RWPE1 (cell line): ENCODE results near the gene RCAN1.
A peak's percentile ranks its signal among the peaks of the same experiment; 100 is the strongest.

Experiments
- CTCF ChIA-PET: fragments of 350-600 bp; sonication (Branson Sonifier 250); formaldehyde crosslinking; extraction: SDS; loops from one replicate; lab custom pipeline; 2021; lab: Yijun Ruan, JAX
- POLR2A ChIA-PET: fragments of 400-600 bp; formaldehyde crosslinking; extraction: SDS; loops from one replicate; lab custom pipeline; 2020; ENCODE audit warnings: antibody characterized with exemption; ENCODE audit not compliant: low non-redundant PET; lab: Yijun Ruan, JAX
- DNase-seq: peaks from one replicate; pipeline ENCODE4 v3.0.0; 2012; ENCODE audit warnings: low spot score
- H3K27ac ChIP-seq: fragments of 450-650 bp; 2 replicates; pipeline ENCODE4 v1.5.1; 2017
- CTCF ChIP-seq: fragments of 450-650 bp; conservative IDR thresholded peaks from 2 replicates; pipeline ENCODE4 v1.5.1; 2017; ENCODE audit warnings: low read depth, mild to moderate bottlenecking

RCAN1 gene

DNA sequence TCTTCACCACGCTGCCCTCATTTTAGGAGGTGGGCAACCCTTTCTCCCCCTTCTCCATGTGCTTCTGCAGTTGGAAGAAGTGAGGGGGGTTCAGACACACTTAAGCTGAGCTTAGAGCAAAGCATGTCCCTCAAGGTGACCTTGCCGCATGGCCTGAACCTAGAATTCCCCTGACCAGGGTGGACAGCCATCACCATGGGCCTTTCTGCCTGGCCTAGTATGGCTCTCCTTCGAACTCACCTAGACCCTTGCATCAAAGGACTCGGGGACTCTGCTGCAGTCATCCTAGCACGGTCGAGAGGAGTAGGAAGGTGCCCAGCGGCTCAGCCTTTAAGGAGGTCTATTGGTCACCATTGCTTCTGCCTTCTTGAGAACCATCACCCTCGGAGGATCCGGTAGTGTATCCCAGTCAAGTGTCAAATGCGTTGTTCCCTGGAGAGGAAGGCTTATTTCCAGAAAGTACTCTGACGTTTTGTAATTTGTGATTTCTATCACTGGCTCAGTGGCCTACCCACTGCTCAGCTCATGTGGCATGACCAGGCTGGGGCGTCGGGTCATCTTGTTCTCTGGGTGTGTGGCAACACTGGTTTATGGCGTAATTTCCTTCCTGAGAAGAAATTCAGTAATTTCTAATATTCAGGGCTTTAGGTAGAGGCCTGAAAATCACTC lies 103.0 kb downstream of the RCAN1 start, which contains the start of gene KCNE1:
Gene KCNE1 (minus strand): TSS at position 424 of the 669 bp plus-strand sequence. CDS start 62,576 bp downstream, outside the sequence.
- DNase-seq = no peak
- ChIA-PET CTCF (no interaction called here), POLR2A (no interaction called here)
- no peak for TF ChIP-seq CTCF
- H3K27ac ChIP-seq = peak within 1 kb of the TSS; percentile 27

DNA sequence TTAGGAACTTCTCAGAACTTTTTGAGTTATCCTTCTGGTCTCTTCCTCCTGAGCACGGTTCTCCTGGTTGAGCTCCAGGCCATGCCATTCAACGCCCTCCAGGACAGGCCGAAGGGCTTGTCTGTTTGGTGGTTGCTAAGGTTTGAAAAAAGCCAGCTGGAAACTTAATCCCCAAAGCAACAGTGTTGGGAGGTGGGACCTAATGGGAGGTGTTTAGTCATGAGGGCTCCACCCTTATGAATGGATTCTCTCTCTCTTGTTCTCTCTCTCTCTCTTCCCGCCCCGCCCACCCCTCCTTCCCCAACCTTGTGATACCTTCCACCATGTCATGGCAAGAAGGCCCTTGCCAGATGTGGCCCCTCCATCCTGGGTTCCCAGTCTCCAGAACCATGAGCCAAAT lies 103.7 kb downstream of the RCAN1 start:
- CTCF ChIA-PET = interaction anchor here (0.6 to 2.0 kb wide), 5 partner anchors 12 to 144 kb away, joined by 3 to 12 read pairs (median 4); no protein-coding TSS in a partner anchor

DNA sequence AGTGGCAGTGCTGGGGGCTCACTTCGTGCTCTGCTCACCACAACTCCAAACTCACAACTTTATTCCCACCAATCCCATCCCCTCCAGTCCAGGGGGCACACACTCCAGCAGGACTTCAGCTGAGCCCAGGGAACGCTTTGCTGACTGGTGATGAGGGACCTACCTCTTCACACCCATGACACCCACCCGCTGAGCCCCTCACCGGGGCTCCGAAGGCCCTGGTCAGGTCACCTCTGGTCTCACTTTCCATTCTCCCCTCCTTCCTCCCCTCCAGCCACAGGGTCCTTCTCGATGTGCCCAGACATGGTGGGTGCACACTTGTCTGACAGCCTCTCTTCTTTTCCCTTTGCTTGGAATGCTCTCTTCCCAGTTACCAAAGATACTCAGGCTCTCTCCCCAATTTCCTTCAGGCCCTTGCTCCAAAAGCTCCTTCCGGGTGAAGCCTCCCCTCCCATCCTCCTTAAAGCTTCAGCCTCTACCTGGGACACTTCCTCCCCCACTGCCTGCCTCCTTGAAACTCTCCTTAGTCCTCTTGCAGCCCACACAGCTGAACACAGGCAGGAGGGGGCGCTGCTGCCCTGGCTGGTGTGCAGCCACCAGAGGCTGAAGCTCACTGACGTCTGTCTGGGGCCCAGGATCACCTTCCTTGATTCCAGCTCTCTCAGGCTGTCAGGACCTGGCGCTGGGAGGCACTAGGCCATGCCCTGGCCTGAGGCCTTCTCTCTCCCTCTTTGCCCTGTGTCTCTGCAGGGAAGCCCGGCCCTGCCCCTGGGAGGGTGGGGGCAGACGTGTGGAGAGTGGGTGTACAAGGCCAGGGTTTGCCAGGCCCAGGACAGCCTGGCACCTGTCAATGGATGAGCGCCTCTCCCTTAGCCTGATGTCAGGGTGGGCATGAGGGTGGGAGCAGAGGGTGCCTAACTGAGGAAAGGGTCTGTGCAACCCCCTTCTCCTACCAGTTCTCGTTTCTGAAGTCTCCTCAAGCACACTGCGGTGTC lies 104.5 kb downstream of the RCAN1 start:
- POLR2A ChIA-PET = interaction anchor here (0.7 kb wide), 1 partner anchor 16 kb away, joined by 4 read pairs; no protein-coding TSS in a partner anchor

More for the DNA sequence above, 103.7 kb downstream of the RCAN1 start:
- no peak for DNase-seq
- no peak for TF ChIP-seq CTCF
- POLR2A ChIA-PET = no interaction called here
- peak overlapping the region; percentile 27; the same call in 1 of the 2 replicates for H3K27ac ChIP-seq

GRCh38 chr21:34509151-34509550 lies 105.8 kb downstream of the RCAN1 start:
- H3K27ac ChIP-seq = no peak overlapping the region
- ChIA-PET POLR2A (no interaction called here), CTCF (interaction anchor here (0.6 to 1.2 kb wide), 3 partner anchors 8 to 922 kb away, joined by 3 read pairs; no protein-coding TSS in a partner anchor)
- TF ChIP-seq CTCF = no peak
- no peak for DNase-seq

More for the DNA sequence above, 104.5 kb downstream of the RCAN1 start:
- no peak for TF ChIP-seq CTCF
- H3K27ac ChIP-seq = 0 out of 2 replicates have a peak overlapping the region, but pooled peaks have one; percentile 27
- CTCF ChIA-PET = interaction anchor here (0.6 to 2.0 kb wide), 5 partner anchors 12 to 143 kb away, joined by 3 to 12 read pairs (median 4); no protein-coding TSS in a partner anchor
- DNase-seq = no peak

DNA sequence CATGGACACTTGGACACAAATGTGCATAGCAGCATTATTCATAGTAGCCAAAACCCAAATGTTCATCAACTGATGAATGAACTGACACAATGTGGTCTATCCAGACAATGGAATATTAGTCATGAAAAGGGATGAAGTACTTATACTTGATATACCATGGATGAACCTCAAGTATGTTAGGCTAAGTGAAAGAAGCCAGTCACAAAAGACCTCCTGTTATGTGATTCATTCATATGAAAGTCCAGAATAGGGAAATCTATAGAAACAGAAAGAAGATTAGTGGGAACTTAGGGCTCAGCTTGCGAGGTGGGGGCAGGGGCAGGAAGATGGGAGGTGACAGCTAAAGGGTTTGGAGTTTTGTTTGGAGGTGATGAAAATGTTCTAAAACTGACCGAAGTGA lies 110.3 kb downstream of the RCAN1 start:
- POLR2A ChIA-PET = no interaction called here
- H3K27ac ChIP-seq = no peak overlapping the region
- CTCF ChIA-PET = no interaction called here
- TF ChIP-seq CTCF = no peak
- no peak for DNase-seq

DNA sequence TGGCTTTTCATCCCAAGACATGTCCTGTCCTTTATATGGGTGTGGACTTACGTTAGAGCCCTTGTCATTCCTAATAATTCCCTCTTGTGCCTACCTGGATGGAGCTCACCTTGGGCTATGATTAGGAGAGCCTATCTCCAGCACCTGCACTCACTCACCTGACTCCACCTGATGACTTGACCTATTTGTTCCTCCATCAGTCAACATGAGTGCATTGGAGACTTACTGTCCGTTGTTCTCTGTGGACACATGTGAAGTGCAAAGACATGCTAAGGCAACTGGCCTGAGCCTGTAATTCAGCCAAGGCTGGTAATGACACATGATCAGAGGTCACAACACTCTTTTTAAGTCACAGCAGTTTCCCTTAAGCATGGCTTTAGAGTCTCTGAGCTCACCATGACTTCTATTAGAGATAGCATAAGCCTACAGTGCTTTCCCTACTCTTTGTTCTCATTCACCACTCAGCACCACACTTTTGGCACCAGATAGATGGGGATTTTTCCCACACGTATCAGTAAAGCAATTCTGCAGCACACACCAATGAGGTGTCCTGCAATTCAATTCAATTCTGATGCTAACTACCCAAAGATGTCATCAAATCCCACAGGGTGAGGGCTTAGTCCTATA lies 112.3 kb downstream of the RCAN1 start:
- CTCF ChIA-PET = interaction anchor here (1.3 kb wide), 1 partner anchor 135 kb away, joined by 4 read pairs; no protein-coding TSS in a partner anchor
- POLR2A ChIA-PET = no interaction called here

More for the DNA sequence above, 112.3 kb downstream of the RCAN1 start:
- no peak for DNase-seq
- no peak for TF ChIP-seq CTCF
- no peak overlapping the region for H3K27ac ChIP-seq
